GM21717 (cell line): ENCODE data around the gene ALG11.
"Not testable (repeated sequence)": the region's sequence is repeated elsewhere in the genome, so short reads cannot be mapped to it uniquely, and the experiment has no call there.

Experiments
- ATAC-seq: cut with Tn5 transposase; IDR thresholded peaks from one replicate; pipeline ENCODE4 v1.9.1; 2021; ENCODE audit warnings: mild to moderate bottlenecking, moderate library complexity; ENCODE audit not compliant: unreplicated experiment

ALG11 gene

GRCh38 chr13:52011632-52012511, at the start of gene ALG11:
TSS of gene ALG11 (plus strand) at chr13:52012398. CDS start at chr13:52012419, 21 bp downstream.
- peak; percentile 100 for ATAC-seq

- no peak for ATAC-seq
These were observed 46.0 kb upstream of the ALG11 start for GRCh38 chr13:51966186-51966585.

- no peak for ATAC-seq
These were observed 44.4 kb upstream of the ALG11 start for GRCh38 chr13:51967482-51968446.

GRCh38 chr13:51970349-51970748, 41.8 kb upstream of the ALG11 start:
- no peak for ATAC-seq

GRCh38 chr13:51971520-51972426, 40.4 kb upstream of the ALG11 start:
- ATAC-seq: no peak

GRCh38 chr13:51974482-51974881, 37.7 kb upstream of the ALG11 start:
- no peak for ATAC-seq

- no peak for ATAC-seq
These were observed 35.8 kb upstream of the ALG11 start for GRCh38 chr13:51976423-51976822.

- ATAC-seq: no peak
These were observed 35.3 kb upstream of the ALG11 start for GRCh38 chr13:51976890-51977289.

GRCh38 chr13:51977625-51978024, 34.6 kb upstream of the ALG11 start:
- ATAC-seq: no peak

GRCh38 chr13:51978796-51979556, 33.2 kb upstream of the ALG11 start:
- no peak for ATAC-seq

- ATAC-seq: no peak
These were observed 31.3 kb upstream of the ALG11 start for GRCh38 chr13:51980908-51981307.

GRCh38 chr13:51981355-51981754, 30.8 kb upstream of the ALG11 start:
- no peak for ATAC-seq

GRCh38 chr13:51983292-51983691, 28.9 kb upstream of the ALG11 start:
- not testable (repeated sequence) for ATAC-seq

- not testable (repeated sequence) for ATAC-seq
These were observed 27.3 kb upstream of the ALG11 start for GRCh38 chr13:51984904-51985303.

GRCh38 chr13:51988988-51989618, 23.1 kb upstream of the ALG11 start:
- no peak for ATAC-seq

GRCh38 chr13:51993713-51994112, 18.5 kb upstream of the ALG11 start:
- ATAC-seq: no peak

GRCh38 chr13:51995677-51996551, 16.3 kb upstream of the ALG11 start:
- no peak for ATAC-seq

- ATAC-seq: no peak
These were observed 15.6 kb upstream of the ALG11 start for GRCh38 chr13:51996641-51997040.
